Fibroblast of pulmonary artery (primary cell): ENCODE measurements around the gene TTC1.

Source experiments
- DNase-seq: peaks from one replicate; pipeline ENCODE4 v3.0.0-alpha.2; 2010; ENCODE audit warnings: low read depth
- H3K4me3 ChIP-seq: replicated peaks from 2 replicates; pipeline ENCODE4 v1.5.1; 2011; ENCODE audit warnings: low read depth, mild to moderate bottlenecking, control low read depth, low read length, moderate library complexity
- CTCF ChIP-seq: IDR thresholded peaks from 2 replicates; pipeline ENCODE4 v1.5.1; 2011; ENCODE audit warnings: mild to moderate bottlenecking, control low read depth, low read length, inconsistent platforms; ENCODE audit errors: missing control alignments

TTC1 gene

GRCh38 chr5:159969966-159970365, 39.0 kb upstream of the TTC1 start:
- TF ChIP-seq CTCF: no peak
- no peak for DNase-seq
- H3K4me3 ChIP-seq: no peak overlapping the region

GRCh38 chr5:159971038-159971437, 37.9 kb upstream of the TTC1 start:
- TF ChIP-seq CTCF: no peak
- DNase-seq: peak; percentile 50
- no peak overlapping the region for H3K4me3 ChIP-seq

GRCh38 chr5:159971514-159971913, 37.4 kb upstream of the TTC1 start:
- no peak for TF ChIP-seq CTCF
- DNase-seq: no peak
- peak overlapping the region; percentile 16 for H3K4me3 ChIP-seq

- no peak for DNase-seq
- peak overlapping the region; percentile 16 for H3K4me3 ChIP-seq
- TF ChIP-seq CTCF: no peak
Measured at GRCh38 chr5:159971931-159972461, 36.9 kb upstream of the TTC1 start.

GRCh38 chr5:159972538-159973362, 36.2 kb upstream of the TTC1 start:
- no peak overlapping the region for H3K4me3 ChIP-seq
- no peak for DNase-seq
- TF ChIP-seq CTCF: no peak

GRCh38 chr5:159975462-159976019, 33.4 kb upstream of the TTC1 start:
- TF ChIP-seq CTCF: peak; percentile 59
- DNase-seq: peak; percentile 93
- no peak overlapping the region for H3K4me3 ChIP-seq
